Measurements from ENCODE around the gene FZD10. TPM values are rescaled to one million over a fixed set of nuclear protein-coding genes. Genes with fewer than 3 reads are reported as not detected.

The FZD10 gene
- polyA plus RNA-seq, 1 donor (not counting 4 experiments of a cell fraction or from before 2014, with no cell fraction given), result 0.55 TPM

GRCh38 chr12:130115646-130116045, 46.6 kb upstream of the FZD10 start:
- H4K20me1 ChIP-seq (ENCODE audit: control insufficient read depth, extremely low read depth, insufficient read depth, low read length), result no peaks in the 10 kb centered on the region
- no peaks in the 10 kb centered on the region for H3K9me1 ChIP-seq (ENCODE audit: control insufficient read depth, extremely low read depth, insufficient read depth, low read length)
- peaks cover 16% of the 10 kb centered on the region for H3K4me1 ChIP-seq (ENCODE audit: control insufficient read depth, extremely low read depth, insufficient read depth, low read length)
- no peak overlapping the region for H3K4me2 ChIP-seq (ENCODE audit: control insufficient read depth, extremely low read depth, insufficient read depth, low read depth, low read length)
- no peak overlapping the region for H3K9ac ChIP-seq (ENCODE audit: control insufficient read depth, extremely low read depth, insufficient read depth, low read length)
- H3K27me3 ChIP-seq (ENCODE audit: control insufficient read depth, extremely low read depth, insufficient read depth, low read length), result no peaks in the 10 kb centered on the region
- H3K9me3 ChIP-seq (ENCODE audit: control insufficient read depth, low read depth, low read length), result no peaks in the 10 kb centered on the region
- dilution Hi-C loops (cut with MboI; ENCODE audit: extremely low pct_ligation_motif_present, low sequenced_read_pairs), result no loop called here
- no peak overlapping the region for H3K27ac ChIP-seq (ENCODE audit: control insufficient read depth, insufficient read depth, low read length)
- H3K36me3 ChIP-seq (ENCODE audit: control insufficient read depth in 2 of 2, extremely low read depth in 1 of 2, insufficient read depth in 2 of 2, low read length in 2 of 2), result no peaks in the 10 kb centered on the region
- TF ChIP-seq EZH2 (IDR thresholded peaks at IDR 0.05; ENCODE audit: low read length), result no peak
- TF ChIP-seq, protein P1, sequence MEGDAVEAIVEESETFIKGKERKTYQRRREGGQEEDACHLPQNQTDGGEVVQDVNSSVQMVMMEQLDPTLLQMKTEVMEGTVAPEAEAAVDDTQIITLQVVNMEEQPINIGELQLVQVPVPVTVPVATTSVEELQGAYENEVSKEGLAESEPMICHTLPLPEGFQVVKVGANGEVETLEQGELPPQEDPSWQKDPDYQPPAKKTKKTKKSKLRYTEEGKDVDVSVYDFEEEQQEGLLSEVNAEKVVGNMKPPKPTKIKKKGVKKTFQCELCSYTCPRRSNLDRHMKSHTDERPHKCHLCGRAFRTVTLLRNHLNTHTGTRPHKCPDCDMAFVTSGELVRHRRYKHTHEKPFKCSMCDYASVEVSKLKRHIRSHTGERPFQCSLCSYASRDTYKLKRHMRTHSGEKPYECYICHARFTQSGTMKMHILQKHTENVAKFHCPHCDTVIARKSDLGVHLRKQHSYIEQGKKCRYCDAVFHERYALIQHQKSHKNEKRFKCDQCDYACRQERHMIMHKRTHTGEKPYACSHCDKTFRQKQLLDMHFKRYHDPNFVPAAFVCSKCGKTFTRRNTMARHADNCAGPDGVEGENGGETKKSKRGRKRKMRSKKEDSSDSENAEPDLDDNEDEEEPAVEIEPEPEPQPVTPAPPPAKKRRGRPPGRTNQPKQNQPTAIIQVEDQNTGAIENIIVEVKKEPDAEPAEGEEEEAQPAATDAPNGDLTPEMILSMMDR (optimal IDR thresholded peaks at IDR 0.05 in 1 of 3, IDR thresholded peaks at IDR 0.05 in 1 of 3, conservative IDR thresholded peaks at IDR 0.05 in 1 of 3; ENCODE audit: extremely low read depth in 1 of 3, insufficient read depth in 2 of 3, low read length in 3 of 3), result no peak
- FAIRE-seq, result no peak
- H3K79me2 ChIP-seq (ENCODE audit: control insufficient read depth, insufficient read depth, low read length), result no peaks in the 10 kb centered on the region
- H2AFZ ChIP-seq (ENCODE audit: control insufficient read depth, low read length), result no peak overlapping the region
- no peak overlapping the region for H3K4me3 ChIP-seq (ENCODE audit: control insufficient read depth in 2 of 3, extremely low read depth in 1 of 3, insufficient read depth in 2 of 3, low read depth in 1 of 3, low read length in 3 of 3)
- DNase-seq (ENCODE audit: low read depth, low spot score), result no peak

GRCh38 chr12:130116791-130117190, 45.5 kb upstream of the FZD10 start:
- TF ChIP-seq, protein P1 (optimal IDR thresholded peaks at IDR 0.05 in 1 of 3, IDR thresholded peaks at IDR 0.05 in 1 of 3, conservative IDR thresholded peaks at IDR 0.05 in 1 of 3; ENCODE audit: extremely low read depth in 1 of 3, insufficient read depth in 2 of 3, low read length in 3 of 3), result no peak
- no peak for TF ChIP-seq EZH2 (IDR thresholded peaks at IDR 0.05; ENCODE audit: low read length)
- Histone ChIP-seq H3K4me3 (ENCODE audit: control insufficient read depth in 2 of 3, extremely low read depth in 1 of 3, insufficient read depth in 2 of 3, low read depth in 1 of 3, low read length in 3 of 3) (no peak overlapping the region), H3K27me3 (ENCODE audit: control insufficient read depth, extremely low read depth, insufficient read depth, low read length) (no peaks in the 10 kb centered on the region), H3K9ac (ENCODE audit: control insufficient read depth, extremely low read depth, insufficient read depth, low read length) (no peak overlapping the region), H3K27ac (ENCODE audit: control insufficient read depth, insufficient read depth, low read length) (no peak overlapping the region), H2AFZ (ENCODE audit: control insufficient read depth, low read length) (no peak overlapping the region), H3K79me2 (ENCODE audit: control insufficient read depth, insufficient read depth, low read length) (no peaks in the 10 kb centered on the region), H3K9me3 (ENCODE audit: control insufficient read depth, low read depth, low read length) (no peaks in the 10 kb centered on the region), H4K20me1 (ENCODE audit: control insufficient read depth, extremely low read depth, insufficient read depth, low read length) (no peaks in the 10 kb centered on the region), H3K9me1 (ENCODE audit: control insufficient read depth, extremely low read depth, insufficient read depth, low read length) (no peaks in the 10 kb centered on the region), H3K4me1 (ENCODE audit: control insufficient read depth, extremely low read depth, insufficient read depth, low read length) (peaks cover 16% of the 10 kb centered on the region), H3K36me3 (ENCODE audit: control insufficient read depth in 2 of 2, extremely low read depth in 1 of 2, insufficient read depth in 2 of 2, low read length in 2 of 2) (no peaks in the 10 kb centered on the region), H3K4me2 (ENCODE audit: control insufficient read depth, extremely low read depth, insufficient read depth, low read depth, low read length) (no peak overlapping the region)
- dilution Hi-C loops (cut with MboI; ENCODE audit: extremely low pct_ligation_motif_present, low sequenced_read_pairs), result no loop called here
- FAIRE-seq (no peak), DNase-seq (ENCODE audit: low read depth, low spot score) (no peak)

Measured in keratinocyte (primary cell).